Neural progenitor cell (in vitro differentiated cells): ENCODE measurements around the gene PTPRU.
"Not testable (repeated sequence)": the region's sequence is repeated elsewhere in the genome, so short reads cannot be mapped to it uniquely, and the experiment has no call there.

Source experiments
- CTCF ChIP-seq: fragments of 200-600 bp; sonication (generic); IDR thresholded peaks from 2 replicates; pipeline ENCODE4 v1.5.1; 2017; ENCODE audit warnings: antibody characterized with exemption, mild to moderate bottlenecking
- EZH2 ChIP-seq: fragments of 200-600 bp; sonication (generic); IDR thresholded peaks from 2 replicates; pipeline ENCODE4 v1.6.1; 2017; ENCODE audit warnings: antibody characterized with exemption, mild to moderate bottlenecking, moderate library complexity

- not testable (repeated sequence) for TF ChIP-seq CTCF, EZH2
These were observed 1.4 kb upstream of the PTPRU start for GRCh38 chr1:29234881-29235280.
